Kidney epithelial cell (primary cell): ENCODE measurements around the gene CEP170B. TPM values are rescaled to one million over a fixed set of nuclear protein-coding genes. Genes with fewer than 3 reads are reported as not detected.

Source experiments
- DNase-seq: peaks from one replicate; pipeline ENCODE4 v3.0.0-alpha.2; 2010; ENCODE audit warnings: low read depth
- H3K27me3 ChIP-seq: 2 replicates; pipeline ENCODE4 v1.6.0; 2011; ENCODE audit warnings: low read length; ENCODE audit not compliant: control insufficient read depth, insufficient read depth
- H3K36me3 ChIP-seq: 2 replicates; pipeline ENCODE4 v1.5.1; 2011; ENCODE audit warnings: low read length; ENCODE audit not compliant: control insufficient read depth, insufficient read depth
- H3K4me3 ChIP-seq: 2 replicates; pipeline ENCODE4 v1.5.1; 2011; ENCODE audit warnings: low read depth, mild to moderate bottlenecking, control low read depth, low read length
- CTCF ChIP-seq: IDR thresholded peaks from 2 replicates; pipeline ENCODE4 v1.5.1; 2011; ENCODE audit warnings: mild to moderate bottlenecking, moderate library complexity, low read length, control low read depth, inconsistent platforms; ENCODE audit not compliant: insufficient read depth, poor library complexity, severe bottlenecking
- total RNA-seq: library from RNA; depleted of rRNA; stranded (reverse); fragments of >200 nt; gene quantifications from 2 replicates; pipeline ENCODE4 v1.2.3, GENCODE V29; 2015

The CEP170B gene
- total RNA-seq, 1 donor from 2014 or later = 51.9 TPM

DNA sequence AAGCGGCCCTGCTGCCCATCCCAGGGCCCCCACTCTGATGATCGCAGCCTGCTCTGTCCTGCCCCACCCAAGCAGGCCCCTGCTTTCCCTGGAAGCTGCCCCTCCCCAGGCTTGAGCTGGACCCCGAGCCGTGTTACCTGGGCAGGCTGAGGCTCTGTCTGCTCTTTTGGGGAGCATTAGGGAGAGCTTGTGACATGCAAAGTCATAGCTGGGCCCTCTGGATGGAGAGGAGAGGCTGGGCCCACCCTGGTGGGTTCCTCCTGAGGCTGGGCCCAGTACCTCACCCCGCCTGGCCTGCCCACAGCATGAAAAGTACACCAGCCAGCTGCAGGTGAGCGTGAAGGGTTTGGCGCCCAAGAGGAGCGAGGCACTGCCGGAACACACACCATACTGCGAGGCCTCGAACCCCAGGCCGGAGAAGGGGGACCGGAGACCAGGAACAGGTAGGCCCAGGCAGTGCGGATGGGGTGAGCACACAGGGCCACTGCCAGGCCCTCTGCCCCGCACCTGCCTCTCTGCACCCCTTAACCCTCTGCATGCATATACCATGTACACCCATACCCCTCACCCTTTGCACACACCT, 15.0 kb downstream of the CEP170B start:
- DNase-seq = no peak
- no peaks in the 10 kb centered on the region for H3K27me3 ChIP-seq
- no peak for TF ChIP-seq CTCF
- peaks cover 6% of the 10 kb centered on the region for H3K36me3 ChIP-seq
- H3K4me3 ChIP-seq = no peak overlapping the region

- H3K4me3 ChIP-seq = no peak overlapping the region
- no peak for TF ChIP-seq CTCF
- DNase-seq = no peak
- peaks cover 6% of the 10 kb centered on the region for H3K36me3 ChIP-seq
- no peaks in the 10 kb centered on the region for H3K27me3 ChIP-seq
Measured at GRCh38 chr14:104880584-104881210, 15.6 kb downstream of the CEP170B start.

DNA sequence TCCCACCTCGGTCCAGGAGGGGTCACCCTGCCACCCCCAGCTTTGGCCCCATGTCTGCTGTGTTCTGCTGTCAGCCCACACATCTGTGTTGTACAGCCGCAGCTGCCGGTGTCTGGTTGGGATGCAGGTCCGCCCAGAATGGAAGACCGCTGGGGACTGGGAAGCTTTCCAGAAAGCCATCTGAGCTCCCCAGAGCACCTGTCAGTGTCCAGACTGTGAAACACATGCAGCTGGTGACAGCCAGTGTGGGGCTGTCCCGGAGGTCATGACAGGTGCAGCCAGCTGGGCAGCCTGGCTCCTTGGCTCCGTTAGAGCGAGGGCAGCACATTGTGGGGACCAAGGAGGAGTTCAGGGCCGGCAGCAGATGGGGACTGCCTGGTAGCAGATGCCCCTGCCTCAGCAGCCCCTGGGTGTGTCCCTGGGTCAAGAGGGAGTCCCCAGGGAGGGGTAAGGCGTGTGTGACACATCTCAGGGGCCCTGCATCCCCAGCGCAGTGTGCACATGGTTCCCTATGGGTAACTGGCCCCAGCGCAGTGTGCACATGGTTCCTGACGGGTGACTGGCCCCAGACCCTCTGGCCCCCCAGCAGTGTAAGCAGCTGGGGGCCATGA, 16.4 kb downstream of the CEP170B start:
- Histone ChIP-seq H3K36me3 (peaks cover 6% of the 10 kb centered on the region), H3K27me3 (no peaks in the 10 kb centered on the region), H3K4me3 (no peak overlapping the region)
- no peak for DNase-seq
- TF ChIP-seq CTCF = no peak

GRCh38 chr14:104882325-104882973, 17.4 kb downstream of the CEP170B start:
- Histone ChIP-seq H3K36me3 (peaks cover 6% of the 10 kb centered on the region), H3K4me3 (no peak overlapping the region), H3K27me3 (no peaks in the 10 kb centered on the region)
- DNase-seq = no peak
- no peak for TF ChIP-seq CTCF

DNA sequence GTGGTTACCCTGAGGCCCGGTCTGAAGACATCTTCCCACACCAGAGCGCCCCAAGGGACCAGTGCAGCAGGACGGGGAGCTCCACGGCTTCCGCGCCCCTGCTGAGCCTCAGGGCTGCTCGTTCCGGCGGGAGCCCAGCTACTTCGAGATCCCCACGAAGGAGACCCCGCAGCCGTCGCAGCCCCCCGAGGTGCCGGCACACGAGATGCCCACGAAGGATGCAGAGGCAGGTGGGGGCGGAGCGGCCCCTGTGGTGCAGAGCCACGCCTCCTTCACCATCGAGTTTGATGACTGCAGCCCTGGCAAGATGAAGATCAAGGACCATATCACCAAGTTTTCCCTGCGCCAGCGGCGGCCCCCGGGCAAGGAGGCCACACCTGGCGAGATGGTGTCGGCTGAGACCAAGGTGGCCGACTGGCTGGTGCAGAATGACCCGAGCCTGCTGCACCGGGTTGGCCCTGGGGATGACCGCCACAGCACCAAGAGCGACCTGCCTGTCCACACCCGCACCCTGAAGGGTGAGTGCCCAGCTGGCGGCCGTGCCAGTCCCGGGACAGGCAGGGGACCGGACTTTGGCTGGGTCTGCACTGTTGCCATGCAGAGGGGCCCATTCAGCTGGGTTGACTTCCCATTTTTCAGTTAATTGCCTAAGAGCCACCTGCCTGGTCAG, 18.1 kb downstream of the CEP170B start:
- no peak for TF ChIP-seq CTCF
- DNase-seq = no peak
- Histone ChIP-seq H3K36me3 (peaks cover 7% of the 10 kb centered on the region), H3K4me3 (no peak overlapping the region), H3K27me3 (no peaks in the 10 kb centered on the region)
